Panc1 (cell line): ENCODE data around the gene ASB14. TPM values are rescaled to one million over a fixed set of nuclear protein-coding genes. Genes with fewer than 3 reads are reported as not detected.

Source experiments
- ATAC-seq: fragments of 200-7000 bp; cut with Tn5 transposase; 2 replicates; pipeline ENCODE4 v1.9.1; 2020; ENCODE audit warnings: mild to moderate bottlenecking, moderate library complexity
- BruUV-seq: library from RNA; stranded (reverse); fragments of 400-500 nt; replicated peaks from 2 replicates; lab custom pipeline; 2021; lab: Mats Ljungman, UMichigan
- CTCF ChIA-PET: fragments of 300-600 bp; sonication (Branson Sonifier 250); formaldehyde crosslinking; loops from one replicate; lab custom pipeline; 2022; ENCODE audit warnings: antibody characterized with exemption; lab: Charles Lee
- POLR2A ChIA-PET: fragments of 300-600 bp; sonication (Branson Sonifier 250); formaldehyde crosslinking; loops from one replicate; lab custom pipeline; 2022; ENCODE audit warnings: antibody characterized with exemption; lab: Charles Lee
- DNase-seq: peaks from one replicate; pipeline ENCODE4 v3.0.0-alpha.2; 2010; ENCODE audit warnings: low read depth, low spot score
- H3K27ac ChIP-seq: 2 replicates; pipeline ENCODE4 v1.5.1; 2011; ENCODE audit warnings: mild to moderate bottlenecking, low read length, inconsistent platforms
- H3K27me3 ChIP-seq: fragments of 200-500 bp; sonication (Bioruptor generic); 2 replicates; pipeline ENCODE4 v1.6.0; 2014; ENCODE audit warnings: low read length, inconsistent platforms; ENCODE audit not compliant: control insufficient read depth, insufficient read depth
- H3K36me3 ChIP-seq: fragments of 200-500 bp; sonication (Bioruptor generic); 2 replicates; pipeline ENCODE4 v1.5.1; 2014; ENCODE audit warnings: inconsistent platforms, mild to moderate bottlenecking, low read length, moderate library complexity; ENCODE audit not compliant: control insufficient read depth, insufficient read depth
- H3K4me1 ChIP-seq: 2 replicates; pipeline ENCODE4 v1.5.1; 2011; ENCODE audit warnings: inconsistent platforms, mild to moderate bottlenecking, low read length, moderate library complexity; ENCODE audit not compliant: control insufficient read depth, insufficient read depth
- H3K4me3 ChIP-seq, 2 experiments: 2 replicates each; pipeline ENCODE4 v1.5.1; 2011 to 2012; ENCODE audit warnings: low read depth in 2 of 2, low read length in 2 of 2, mild to moderate bottlenecking in 2 of 2, inconsistent platforms in 1 of 2, moderate library complexity in 1 of 2
- H3K9me3 ChIP-seq: fragments of 200-500 bp; sonication (Bioruptor generic); 2 replicates; pipeline ENCODE4 v1.5.1; 2014; ENCODE audit warnings: low read depth, mild to moderate bottlenecking, inconsistent platforms, low read length, moderate library complexity; ENCODE audit not compliant: control insufficient read depth, insufficient read depth
- POLR2AphosphoS5 ChIP-seq: IDR thresholded peaks from 2 replicates; pipeline ENCODE4 v1.6.1; 2012; ENCODE audit warnings: mild to moderate bottlenecking, low read depth, low read length, moderate library complexity
- REST ChIP-seq, 2 experiments: IDR thresholded peaks; 2 replicates each; pipeline ENCODE4 v1.6.1; 2011 to 2012; ENCODE audit warnings: low read depth in 2 of 2, control low read depth in 1 of 2, low read length in 1 of 2, mild to moderate bottlenecking in 1 of 2, moderate library complexity in 1 of 2; ENCODE audit not compliant: insufficient read depth in 1 of 2
- SIN3A ChIP-seq: IDR thresholded peaks from 2 replicates; pipeline ENCODE4 v1.6.1; 2012; ENCODE audit warnings: low read depth, mild to moderate bottlenecking, low read length, moderate library complexity, borderline replicate concordance; ENCODE audit not compliant: insufficient read depth
- TCF7L2 ChIP-seq: IDR thresholded peaks from 2 replicates; pipeline ENCODE4 v1.6.1; 2011; ENCODE audit warnings: mild to moderate bottlenecking, low read depth, low read length, inconsistent platforms
- in situ Hi-C: cut with HindIII; loops from 2 replicates; pipeline ENCODE4 v1.10.0; 2016; ENCODE audit warnings: low sequenced_read_pairs, low pct_unique_long_range_greater_than_20kb
- intact Hi-C: fragments of 100-400 bp; cut with micrococcal nuclease; formaldehyde crosslinking; loops from one replicate; pipeline ENCODE4 v1.10.0; 2022; ENCODE audit not compliant: unreplicated experiment
- total RNA-seq: library from RNA; stranded (reverse); gene quantifications from one replicate; pipeline ENCODE4 v1.2.1, GENCODE V29; 2021; ENCODE audit not compliant: unreplicated experiment
- TF ChIP-seq, protein P1 (sequence below): fragments of 450-650 bp; IDR thresholded peaks from 2 replicates; pipeline ENCODE4 v1.5.1; 2017; ENCODE audit warnings: mild to moderate bottlenecking

Gene ASB14
- total RNA-seq, 1 experiment from 2014 or later = not detected

GRCh38 chr3:57298041-57298440 lies 5.6 kb upstream of the ASB14 start:
- Histone ChIP-seq H3K36me3 (no peaks in the 10 kb centered on the region), H3K4me3 (no peak overlapping the region), H3K4me1 (no peaks in the 10 kb centered on the region), H3K9me3 (no peaks in the 10 kb centered on the region), H3K27me3 (no peaks in the 10 kb centered on the region), H3K27ac (no peak overlapping the region)
- TF ChIP-seq POLR2AphosphoS5 = no peak
- no peak for TF ChIP-seq SIN3A
- TF ChIP-seq REST (IDR thresholded peaks at IDR 0.05; ENCODE audit: insufficient read depth in 1 of 2, low read depth in 2 of 2, low read length in 1 of 2) = no peak
- TF ChIP-seq, protein P1, sequence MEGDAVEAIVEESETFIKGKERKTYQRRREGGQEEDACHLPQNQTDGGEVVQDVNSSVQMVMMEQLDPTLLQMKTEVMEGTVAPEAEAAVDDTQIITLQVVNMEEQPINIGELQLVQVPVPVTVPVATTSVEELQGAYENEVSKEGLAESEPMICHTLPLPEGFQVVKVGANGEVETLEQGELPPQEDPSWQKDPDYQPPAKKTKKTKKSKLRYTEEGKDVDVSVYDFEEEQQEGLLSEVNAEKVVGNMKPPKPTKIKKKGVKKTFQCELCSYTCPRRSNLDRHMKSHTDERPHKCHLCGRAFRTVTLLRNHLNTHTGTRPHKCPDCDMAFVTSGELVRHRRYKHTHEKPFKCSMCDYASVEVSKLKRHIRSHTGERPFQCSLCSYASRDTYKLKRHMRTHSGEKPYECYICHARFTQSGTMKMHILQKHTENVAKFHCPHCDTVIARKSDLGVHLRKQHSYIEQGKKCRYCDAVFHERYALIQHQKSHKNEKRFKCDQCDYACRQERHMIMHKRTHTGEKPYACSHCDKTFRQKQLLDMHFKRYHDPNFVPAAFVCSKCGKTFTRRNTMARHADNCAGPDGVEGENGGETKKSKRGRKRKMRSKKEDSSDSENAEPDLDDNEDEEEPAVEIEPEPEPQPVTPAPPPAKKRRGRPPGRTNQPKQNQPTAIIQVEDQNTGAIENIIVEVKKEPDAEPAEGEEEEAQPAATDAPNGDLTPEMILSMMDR = no peak
- TF ChIP-seq TCF7L2 = no peak
- ATAC-seq (0 out of 2 replicates have a peak, but pooled peaks have one; percentile 51), DNase-seq (peak; percentile 22)
- intact Hi-C loops (no loop called here), in situ Hi-C loops (no loop called here)
- ChIA-PET CTCF (no interaction called here), POLR2A (no interaction called here)
- BruUV-seq = no TSS peak

- POLR2A ChIA-PET = no interaction called here
- no TSS peak for BruUV-seq
- DNase-seq = no peak
Observed at GRCh38 chr3:57292897-57293526, 527 bp upstream of the ASB14 start.

More at GRCh38 chr3:57292897-57293526, 527 bp upstream of the ASB14 start:
- TF ChIP-seq TCF7L2 = no peak
- TF ChIP-seq, protein P1 = no peak
- no peak for TF ChIP-seq POLR2AphosphoS5
- TF ChIP-seq REST (IDR thresholded peaks at IDR 0.05; ENCODE audit: insufficient read depth in 1 of 2, low read depth in 2 of 2, low read length in 1 of 2) = no peak
- no peak for TF ChIP-seq SIN3A
- ATAC-seq = no peak
- intact Hi-C loops = no loop called here
- Histone ChIP-seq H3K4me3 (no peak overlapping the region), H3K4me1 (no peaks in the 10 kb centered on the region), H3K27ac (no peak overlapping the region), H3K36me3 (no peaks in the 10 kb centered on the region), H3K9me3 (no peaks in the 10 kb centered on the region), H3K27me3 (no peaks in the 10 kb centered on the region)
- in situ Hi-C loops = no loop called here
- CTCF ChIA-PET = no interaction called here
